Gastrocnemius medialis (tissue), 4 donors: ENCODE data around the gene SLC5A11. TPM values are rescaled to one million over a fixed set of nuclear protein-coding genes. Genes with fewer than 3 reads are reported as not detected.

Experiments
- ATAC-seq, 2 donors: fragments of 150-250 bp; one replicate each; pipeline ENCODE4 v1.9.1; 2016
- DNase-seq, 2 donors: peaks; one replicate each; pipeline ENCODE4 v3.0.0-alpha.2; 2019
- H3K27ac ChIP-seq, 4 donors: fragments of 200-600 bp; sonication (generic); 1 replicate in 1 of 4; 2 replicates in 3 of 4; pipeline ENCODE4 v1.5.1; 2016 to 2018; ENCODE audit warnings: mild to moderate bottlenecking in 2 of 4, moderate library complexity in 1 of 4
- H3K27me3 ChIP-seq, 3 donors: fragments of 200-600 bp; sonication (generic) in 2 of 3; 1 replicate in 1 of 3; 2 replicates in 2 of 3; pipeline versions ENCODE4 v1.5.1 to v1.6.0; 2016 to 2019; ENCODE audit warnings: mild to moderate bottlenecking in 1 of 3, moderate library complexity in 1 of 3
- H3K36me3 ChIP-seq, 2 donors: fragments of 200-600 bp; sonication (generic) in 1 of 2; one replicate each; pipeline ENCODE4 v1.5.1; 2017 to 2018
- H3K4me1 ChIP-seq, 2 donors: fragments of 200-600 bp; sonication (generic) in 1 of 2; one replicate each; pipeline ENCODE4 v1.5.1; 2016 to 2017; ENCODE audit warnings: mild to moderate bottlenecking in 2 of 2
- H3K4me3 ChIP-seq, 4 donors: fragments of 200-600 bp; sonication (generic) in 3 of 4; 1 replicate in 1 of 4; 2 replicates in 3 of 4; pipeline ENCODE4 v1.5.1; 2016 to 2019; ENCODE audit warnings: mild to moderate bottlenecking in 2 of 4
- H3K9me3 ChIP-seq, 3 donors: fragments of 200-600 bp; sonication (generic) in 2 of 3; 1 replicate in 1 of 3; 2 replicates in 2 of 3; pipeline ENCODE4 v1.5.1; 2016 to 2019
- CTCF ChIP-seq, 5 experiments: fragments of 450-650 bp in 3 of 5; fragments of 200-600 bp in 2 of 5; sonication (generic) in 2 of 5; IDR thresholded peaks in 4 of 5; conservative IDR thresholded peaks in 1 of 5; 1 replicate in 4 of 5; 2 replicates in 1 of 5; pipeline ENCODE4 v1.5.1; 2016 to 2019; ENCODE audit warnings: antibody characterized with exemption in 5 of 5, mild to moderate bottlenecking in 3 of 5, moderate library complexity in 3 of 5
- POLR2A ChIP-seq, 2 donors: fragments of 450-650 bp; IDR thresholded peaks; one replicate each; pipeline ENCODE4 v1.6.1; 2017; ENCODE audit warnings: antibody characterized with exemption in 2 of 2, mild to moderate bottlenecking in 2 of 2, moderate library complexity in 2 of 2
- in situ Hi-C, 4 donors: fragments of 200-750 bp; cut with MboI; loops; one replicate each; pipeline versions ENCODE4 v1.15.0 to v1.8.0; 2017; ENCODE audit warnings: low sequenced_read_pairs in 4 of 4
- intact Hi-C: fragments of 100-400 bp; cut with DNase I; formaldehyde crosslinking; loops from one replicate; pipeline ENCODE4 v1.15.1; 2023; ENCODE audit warnings: low total_unique reads
- total RNA-seq, 4 donors: library from RNA; depleted of rRNA; stranded (reverse); fragments of >200 nt; gene quantifications; one replicate each; pipeline versions ENCODE4 v1.1.0 to v1.2.3, GENCODE V29; 2016

Gene SLC5A11
- total RNA-seq, 4 donors from 2014 or later, result 0.20 to 0.66 TPM; not detected in 2

GRCh38 chr16:24915576-24915975 lies 69.8 kb downstream of the SLC5A11 start:
- TF ChIP-seq CTCF (IDR thresholded peaks at IDR 0.05 in 4 of 5, conservative IDR thresholded peaks at IDR 0.05 in 1 of 5), result no peak
- no peak for TF ChIP-seq POLR2A (IDR thresholded peaks at IDR 0.05)
- Histone ChIP-seq H3K4me3 (no peak overlapping the region), H3K4me1 (no peaks in the 10 kb centered on the region), H3K36me3 (peaks cover 3 to 34% of the 10 kb centered on the region in 2 donors), H3K27ac (no peak overlapping the region), H3K9me3 (no peaks in the 10 kb centered on the region), H3K27me3 (no peaks in the 10 kb centered on the region)
- ATAC-seq (no peak), DNase-seq (no peak)
- intact Hi-C loops (no loop called here), in situ Hi-C loops (no loop called here)

GRCh38 chr16:24917236-24917635 lies 71.5 kb downstream of the SLC5A11 start:
- intact Hi-C loops (no loop called here), in situ Hi-C loops (no loop called here)
- no peak for ATAC-seq

GRCh38 chr16:24917891-24918290 lies 72.1 kb downstream of the SLC5A11 start:
- Histone ChIP-seq H3K36me3 (peaks cover 9 to 52% of the 10 kb centered on the region in 2 donors), H3K9me3 (no peaks in the 10 kb centered on the region), H3K4me1 (no peaks in the 10 kb centered on the region), H3K27me3 (no peaks in the 10 kb centered on the region), H3K27ac (no peak overlapping the region), H3K4me3 (no peak overlapping the region)
- ATAC-seq (no peak), DNase-seq (no peak)
- TF ChIP-seq POLR2A (IDR thresholded peaks at IDR 0.05) (no peak), CTCF (IDR thresholded peaks at IDR 0.05 in 4 of 5, conservative IDR thresholded peaks at IDR 0.05 in 1 of 5) (no peak)
- intact Hi-C loops, result no loop called here
- in situ Hi-C loops, result no loop called here

More at GRCh38 chr16:24917236-24917635, 71.5 kb downstream of the SLC5A11 start:
- no peak overlapping the region for H3K4me3 ChIP-seq
- no peaks in the 10 kb centered on the region for H3K27me3 ChIP-seq
- peaks cover 8 to 50% of the 10 kb centered on the region in 2 donors for H3K36me3 ChIP-seq
- H3K4me1 ChIP-seq, result no peaks in the 10 kb centered on the region
- H3K27ac ChIP-seq, result no peak overlapping the region
- no peaks in the 10 kb centered on the region for H3K9me3 ChIP-seq
- no peak for DNase-seq
- TF ChIP-seq CTCF (IDR thresholded peaks at IDR 0.05 in 4 of 5, conservative IDR thresholded peaks at IDR 0.05 in 1 of 5) (no peak), POLR2A (IDR thresholded peaks at IDR 0.05) (no peak)

- H3K27ac ChIP-seq, result no peak overlapping the region
- peaks cover 9 to 52% of the 10 kb centered on the region in 2 donors for H3K36me3 ChIP-seq
- in situ Hi-C loops, result no loop called here
- ATAC-seq, result no peak
- H3K9me3 ChIP-seq, result no peaks in the 10 kb centered on the region
- no peak for DNase-seq
- intact Hi-C loops, result no loop called here
- H3K4me3 ChIP-seq, result no peak overlapping the region
- TF ChIP-seq POLR2A (IDR thresholded peaks at IDR 0.05), result no peak
- no peak for TF ChIP-seq CTCF (IDR thresholded peaks at IDR 0.05 in 4 of 5, conservative IDR thresholded peaks at IDR 0.05 in 1 of 5)
- H3K27me3 ChIP-seq, result no peaks in the 10 kb centered on the region
- H3K4me1 ChIP-seq, result no peaks in the 10 kb centered on the region
These were observed 72.9 kb downstream of the SLC5A11 start for GRCh38 chr16:24918641-24919040.

GRCh38 chr16:24919536-24919935 lies 73.8 kb downstream of the SLC5A11 start:
- intact Hi-C loops (no loop called here), in situ Hi-C loops (no loop called here)
- Histone ChIP-seq H3K27ac (no peak overlapping the region), H3K9me3 (no peaks in the 10 kb centered on the region), H3K4me3 (no peak overlapping the region), H3K36me3 (peaks cover 9 to 53% of the 10 kb centered on the region in 2 donors), H3K27me3 (no peaks in the 10 kb centered on the region), H3K4me1 (no peaks in the 10 kb centered on the region)
- no peak for DNase-seq
- no peak for ATAC-seq
- TF ChIP-seq POLR2A (IDR thresholded peaks at IDR 0.05) (no peak), CTCF (IDR thresholded peaks at IDR 0.05 in 4 of 5, conservative IDR thresholded peaks at IDR 0.05 in 1 of 5) (no peak)
